ENCODE results near the gene TPSD1. TPM values are rescaled to one million over a fixed set of nuclear protein-coding genes. Genes with fewer than 3 reads are reported as not detected.
"Not testable (repeated sequence)": the region's sequence is repeated elsewhere in the genome, so short reads cannot be mapped to it uniquely, and the experiment has no call there.

Gene TPSD1
- total RNA-seq, 1 donor from 2014 or later = 0.51 TPM

DNA sequence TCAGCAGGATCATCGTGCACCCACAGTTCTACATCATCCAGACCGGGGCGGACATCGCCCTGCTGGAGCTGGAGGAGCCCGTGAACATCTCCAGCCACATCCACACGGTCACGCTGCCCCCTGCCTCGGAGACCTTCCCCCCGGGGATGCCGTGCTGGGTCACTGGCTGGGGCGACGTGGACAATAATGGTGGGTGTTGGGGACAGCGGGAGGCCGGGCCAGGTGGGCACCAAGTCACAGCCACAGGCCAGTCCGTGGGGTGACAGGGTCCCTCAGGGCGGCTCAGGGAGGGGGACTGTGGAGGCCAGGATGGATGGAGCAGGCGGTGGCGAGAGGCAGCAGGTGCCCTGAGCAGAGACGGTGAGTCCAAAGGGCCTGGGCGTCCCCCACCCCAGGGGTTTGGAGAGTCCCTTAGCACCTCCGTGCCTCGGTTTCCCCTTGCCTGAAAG is 1.0 kb downstream of the TPSD1 start:
- DNase-seq = peak; percentile 29
- intact Hi-C loops (cut with DNase I) = no loop called here
- ATAC-seq (ENCODE audit: poor library complexity) = no peak

GRCh38 chr16:1257561-1258224 is 1.8 kb downstream of the TPSD1 start:
- ATAC-seq (ENCODE audit: poor library complexity) (no peak), DNase-seq (peak; percentile 25)
- intact Hi-C loops (cut with DNase I) = no loop called here

GRCh38 chr16:1258225-1258600 is 2.3 kb downstream of the TPSD1 start:
- intact Hi-C loops (cut with DNase I) = no loop called here
- ATAC-seq (ENCODE audit: poor library complexity) (no peak), DNase-seq (no peak)

- DNase-seq = peak; percentile 34
- ATAC-seq (ENCODE audit: poor library complexity) = no peak
- intact Hi-C loops (cut with DNase I) = no loop called here
Observed at GRCh38 chr16:1258906-1259759, 3.3 kb downstream of the TPSD1 start.

DNA sequence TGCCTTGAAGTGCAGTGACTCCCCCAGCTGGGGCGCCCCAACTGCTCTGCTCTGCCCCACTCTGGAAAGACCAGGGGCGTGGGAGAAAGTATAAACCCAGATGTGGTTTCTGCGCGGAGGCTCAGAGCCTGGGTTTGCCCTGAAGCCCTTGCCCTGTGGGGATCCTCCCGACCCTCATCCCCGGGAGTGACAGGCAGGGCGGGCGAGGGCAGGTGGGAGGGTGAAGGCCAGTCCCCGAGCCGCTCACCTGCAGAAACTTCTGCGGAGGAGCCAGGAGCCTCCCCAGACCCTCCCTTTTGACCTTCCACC is 3.8 kb downstream of the TPSD1 start:
- ATAC-seq (ENCODE audit: poor library complexity) (no peak), DNase-seq (peak; percentile 17)
- intact Hi-C loops (cut with DNase I) = no loop called here

DNA sequence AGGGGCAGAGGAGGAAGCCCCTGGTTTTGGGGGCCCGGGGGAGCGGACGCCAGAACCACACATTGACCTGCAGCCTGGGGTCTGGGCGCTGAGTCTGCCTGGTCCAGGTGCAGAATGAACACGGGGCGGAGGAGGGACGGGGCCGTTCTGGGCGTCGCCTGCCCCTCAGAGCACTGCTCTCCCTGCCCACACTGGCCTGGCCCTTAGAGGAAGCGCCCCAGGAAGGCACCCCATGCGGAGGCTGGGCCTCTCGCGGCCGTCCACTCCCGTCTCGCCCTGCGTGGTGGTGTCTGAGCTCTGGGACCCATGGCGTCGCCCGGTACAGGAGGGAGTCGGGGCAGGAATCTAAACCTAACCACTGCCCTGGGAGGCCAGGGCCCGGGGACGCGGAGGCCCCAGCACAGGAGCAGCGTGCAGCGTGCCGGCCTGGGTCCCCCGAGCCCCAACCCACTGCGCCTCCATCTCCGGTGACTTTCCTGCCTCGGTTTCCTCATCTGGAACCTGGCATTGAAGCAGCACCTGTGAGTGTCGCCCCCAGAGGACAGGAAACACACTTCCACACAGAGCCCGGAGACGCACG is 4.3 kb downstream of the TPSD1 start:
- ATAC-seq (ENCODE audit: poor library complexity) (no peak), DNase-seq (peak; percentile 20)
- intact Hi-C loops (cut with DNase I) = no loop called here

- intact Hi-C loops (cut with DNase I) = no loop called here
- DNase-seq (no peak), ATAC-seq (ENCODE audit: poor library complexity) (no peak)
Observed at GRCh38 chr16:1261131-1261892, 5.4 kb downstream of the TPSD1 start.

- DNase-seq (no peak), ATAC-seq (ENCODE audit: poor library complexity) (no peak)
- intact Hi-C loops (cut with DNase I) = no loop called here
Observed at GRCh38 chr16:1262210-1262845, 6.5 kb downstream of the TPSD1 start.

DNA sequence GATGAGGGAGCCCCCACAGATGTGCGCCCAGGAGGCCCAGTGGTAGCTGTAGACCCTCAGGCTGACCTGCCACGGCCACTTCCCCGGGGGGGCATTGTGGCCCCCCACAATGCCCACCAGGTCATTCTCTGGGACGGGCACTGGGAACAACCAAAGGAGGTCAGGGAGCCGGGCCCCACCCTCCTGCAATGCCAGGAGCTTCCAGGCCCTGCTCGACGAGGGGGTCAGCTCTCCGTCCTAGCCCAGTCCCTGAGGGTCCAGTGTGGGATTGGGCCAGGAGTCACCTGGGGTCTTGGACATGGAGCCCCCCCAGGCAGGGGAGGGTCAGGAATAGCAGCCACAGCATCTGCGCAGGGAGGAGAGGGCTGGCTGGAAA is 7.0 kb downstream of the TPSD1 start:
- ATAC-seq (ENCODE audit: poor library complexity) = no peak
- intact Hi-C loops (cut with DNase I) = no loop called here
- DNase-seq = no peak

- intact Hi-C loops (cut with DNase I) = no loop called here
- ATAC-seq (ENCODE audit: poor library complexity) (no peak), DNase-seq (no peak)
Observed at GRCh38 chr16:1263591-1264344, 7.9 kb downstream of the TPSD1 start.

DNA sequence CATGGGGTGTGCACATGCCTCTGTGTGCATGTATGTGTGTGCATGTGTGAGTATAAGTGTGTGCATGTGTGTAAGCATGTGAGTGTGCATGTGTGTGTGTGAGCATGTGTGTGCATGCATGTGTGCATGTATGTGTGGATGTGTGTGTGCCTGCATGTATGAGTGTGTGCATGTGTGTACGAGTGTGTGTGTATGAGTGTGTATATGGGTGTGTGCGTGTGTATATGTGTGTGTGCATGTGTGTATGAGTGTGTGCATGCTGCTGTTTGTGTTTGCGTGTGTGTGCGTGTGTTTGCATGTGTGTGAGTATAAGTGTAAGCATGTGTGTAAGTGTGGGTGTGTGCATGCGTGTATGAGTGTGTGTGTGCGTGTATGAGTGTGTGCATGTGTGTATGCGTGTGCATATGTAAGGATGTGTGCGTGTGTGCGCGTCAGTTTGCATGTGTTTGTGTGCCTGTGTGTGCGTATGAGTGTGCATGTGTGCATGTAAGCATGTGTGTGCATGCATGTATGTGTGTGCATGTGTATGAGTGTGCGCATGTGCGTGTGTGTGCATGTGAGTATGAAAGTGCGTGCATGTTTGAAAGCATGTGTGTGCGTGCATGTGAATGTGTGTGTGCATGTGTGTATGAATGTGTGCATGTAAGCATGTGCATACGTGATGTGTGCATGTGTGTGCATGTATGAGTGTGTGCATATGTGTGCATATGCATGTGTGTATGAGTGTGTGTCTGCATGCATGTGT is 8.6 kb downstream of the TPSD1 start:
- DNase-seq = no peak
- intact Hi-C loops (cut with DNase I) = no loop called here
- ATAC-seq (ENCODE audit: poor library complexity) = no peak

GRCh38 chr16:1265090-1265630 is 9.3 kb downstream of the TPSD1 start:
- no peak for ATAC-seq (ENCODE audit: poor library complexity)
- intact Hi-C loops (cut with DNase I) = no loop called here
- DNase-seq = no peak

GRCh38 chr16:1265826-1266225 is 10.0 kb downstream of the TPSD1 start:
- no peak for ATAC-seq (ENCODE audit: poor library complexity)
- intact Hi-C loops (cut with DNase I) = no loop called here
- no peak for DNase-seq

DNA sequence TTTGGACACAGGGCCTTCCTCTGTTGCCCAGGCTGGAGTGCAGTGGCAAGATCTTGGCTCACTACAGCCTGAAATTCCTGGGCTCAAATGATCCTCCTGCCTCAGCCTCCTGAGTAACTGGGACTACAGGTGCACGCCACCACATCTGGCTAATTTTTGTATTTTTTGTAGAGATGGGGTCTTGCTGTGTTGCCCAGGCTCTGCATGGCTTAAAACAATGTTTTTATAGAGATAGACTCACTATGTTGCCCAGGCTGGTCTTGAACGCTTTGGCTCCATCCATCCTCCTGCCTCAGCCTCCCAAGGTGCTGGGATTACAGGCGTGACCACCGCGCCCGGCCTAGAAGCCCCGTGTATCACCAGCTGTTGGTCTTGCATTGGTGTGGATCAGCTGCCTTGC is 13.5 kb downstream of the TPSD1 start:
- not testable (repeated sequence) for ATAC-seq (ENCODE audit: poor library complexity)

DNA sequence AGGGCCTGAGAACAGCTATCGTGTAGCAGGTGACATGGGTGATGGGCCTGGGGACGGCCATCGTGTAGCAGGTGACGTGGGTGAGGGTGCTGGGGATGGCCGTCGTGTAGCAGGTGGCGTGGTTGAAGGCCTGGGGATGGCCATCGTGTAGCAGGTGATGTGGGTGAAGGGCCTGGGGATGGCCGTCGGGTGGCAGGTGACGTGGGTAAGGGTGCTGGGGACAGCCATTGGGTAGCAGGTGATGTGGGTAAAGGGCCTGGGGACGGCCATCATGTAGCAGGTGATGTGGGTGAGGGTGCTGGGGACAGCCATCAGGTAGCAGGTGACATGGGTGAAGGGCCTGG is 15.5 kb downstream of the TPSD1 start:
- intact Hi-C loops (cut with DNase I) = no loop called here
- DNase-seq (no peak), ATAC-seq (ENCODE audit: poor library complexity) (no peak)

More for the DNA sequence above, 13.5 kb downstream of the TPSD1 start:
- intact Hi-C loops (cut with DNase I); DNase-seq: not testable (repeated sequence)

DNA sequence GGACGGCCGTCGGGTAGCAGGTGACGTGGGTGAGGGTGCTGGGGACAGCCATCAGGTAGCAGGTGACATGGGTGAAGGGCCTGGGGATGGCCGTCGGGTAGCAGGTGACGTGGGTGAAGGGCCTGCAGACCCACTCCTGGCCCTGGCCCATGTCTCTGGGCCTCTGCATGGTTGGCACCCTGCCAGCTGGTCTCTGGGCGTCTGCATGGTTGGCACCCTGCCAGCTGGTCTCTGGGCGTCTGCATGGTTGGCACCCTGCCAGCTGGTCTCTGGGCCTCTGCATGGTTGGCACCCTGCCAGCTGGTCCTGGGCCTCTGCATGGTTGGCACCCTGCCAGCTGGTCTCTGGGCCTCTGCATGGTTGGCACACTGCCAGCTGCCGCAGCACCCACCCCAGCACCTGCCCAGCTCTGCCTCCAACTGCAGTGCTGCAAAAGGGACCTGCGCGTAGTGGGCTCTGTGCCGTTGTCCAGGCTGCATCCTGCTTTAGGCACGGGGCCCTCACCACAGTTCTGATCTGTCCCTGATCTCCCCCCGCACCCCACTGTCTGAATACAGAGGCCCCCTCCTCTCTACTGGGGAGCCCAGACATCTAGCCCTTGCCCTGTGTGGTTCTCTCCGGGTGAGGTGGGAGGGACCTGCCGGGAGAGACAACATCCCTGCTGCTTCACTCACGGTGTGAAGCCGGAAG is 16.0 kb downstream of the TPSD1 start:
- peak; percentile 18 for ATAC-seq (ENCODE audit: poor library complexity)
- intact Hi-C loops (cut with DNase I); DNase-seq: not testable (repeated sequence)

Data from Right ventricle myocardium superior (tissue), 1 donor.